Stimulated activated CD4-positive, alpha-beta T cell treated with anti-CD3 and anti-CD28 coated beads, TNF-alpha, amount 100 ng/mL, for 48 hours (primary cell): ENCODE data around the gene RFWD3.
"Not testable (repeated sequence)": the region's sequence is repeated elsewhere in the genome, so short reads cannot be mapped to it uniquely, and the experiment has no call there.

Experiments used
- DNase-seq, 3 donors: peaks; one replicate each; pipeline ENCODE4 v3.0.0-alpha.2; 2020; ENCODE audit warnings: low read depth in 3 of 3

Gene RFWD3

DNA sequence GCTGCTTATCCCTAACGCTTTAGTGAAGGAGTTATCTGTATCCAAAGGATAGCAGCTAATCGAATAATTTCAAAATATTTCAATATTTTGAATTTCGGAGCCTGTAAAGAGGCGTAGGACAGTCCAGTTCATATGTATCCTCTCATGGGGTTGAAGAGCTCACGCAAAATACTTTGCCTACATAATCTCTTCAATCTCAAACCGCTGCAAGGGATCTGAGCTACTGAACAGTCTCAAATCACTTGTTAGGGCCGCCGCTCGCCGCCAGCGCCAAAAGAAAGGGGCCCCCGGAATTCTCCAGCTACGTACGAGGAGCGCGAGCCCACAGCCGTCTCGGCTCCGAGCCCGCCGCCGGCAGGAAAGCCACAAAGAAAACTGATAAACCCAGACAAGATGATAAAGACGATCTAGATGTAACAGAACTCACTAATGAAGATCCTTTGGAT is 601 bp upstream of the RFWD3 start:
- DNase-seq, result peak in 1 of 3 donors; percentile 20

DNA sequence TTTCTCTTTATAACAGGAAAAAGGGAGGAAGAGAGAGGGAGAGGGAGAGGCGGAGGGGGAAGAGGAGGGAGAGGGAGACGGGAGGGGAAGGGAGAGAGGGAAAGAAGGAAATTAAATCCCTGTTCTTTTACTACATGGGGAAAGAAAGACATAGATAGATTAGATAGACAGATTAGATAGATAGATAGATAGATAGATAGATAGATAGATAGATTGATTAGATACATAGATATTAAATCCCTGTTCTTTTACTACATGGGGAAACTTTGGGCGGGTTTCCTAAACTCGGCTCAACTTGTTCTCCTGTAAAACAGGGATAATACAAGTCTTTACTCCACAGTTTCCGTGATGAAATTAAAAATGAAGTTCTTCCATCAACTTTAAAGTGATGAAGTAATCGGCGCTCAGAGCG is 661 bp downstream of the RFWD3 start:
- no peak for DNase-seq

DNA sequence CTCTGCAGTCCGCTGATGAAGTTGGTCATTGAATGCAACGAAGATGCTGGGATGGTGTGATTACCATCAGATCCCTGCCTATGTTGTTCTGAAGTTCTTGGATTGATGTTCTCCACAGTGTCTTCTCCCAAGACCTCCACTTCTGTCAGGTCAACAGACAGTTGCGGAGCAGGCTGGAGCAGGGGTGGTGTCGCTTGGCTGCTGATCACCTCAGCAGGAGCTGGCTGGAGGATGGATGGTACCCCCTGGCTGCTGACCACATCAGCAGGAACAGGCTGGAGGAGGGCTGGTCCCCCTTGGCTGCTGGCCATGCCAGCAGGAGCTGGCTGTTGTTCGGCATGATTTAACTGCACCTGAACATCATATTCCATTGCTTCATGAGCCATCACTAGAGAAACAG is 5.6 kb downstream of the RFWD3 start:
- DNase-seq, result no peak

DNA sequence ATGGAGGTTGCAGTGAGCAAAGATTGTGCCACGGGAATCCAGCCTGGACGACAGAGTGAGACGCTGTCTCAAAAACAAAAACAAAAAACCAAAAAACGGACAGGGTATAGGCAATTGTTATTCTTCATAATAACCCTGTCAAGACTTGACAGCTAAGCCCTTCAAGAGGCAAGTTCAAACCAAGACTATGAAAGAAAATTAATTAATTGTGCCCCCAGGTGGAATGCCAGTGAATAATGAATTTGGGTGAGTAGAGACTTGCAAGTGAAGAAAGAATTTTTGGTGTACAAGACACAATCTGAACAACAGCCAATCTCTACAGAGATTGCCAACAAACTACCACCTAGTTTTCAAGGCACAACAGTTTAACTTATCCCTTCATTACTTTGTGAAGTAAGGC is 6.3 kb downstream of the RFWD3 start:
- DNase-seq, result no peak

DNA sequence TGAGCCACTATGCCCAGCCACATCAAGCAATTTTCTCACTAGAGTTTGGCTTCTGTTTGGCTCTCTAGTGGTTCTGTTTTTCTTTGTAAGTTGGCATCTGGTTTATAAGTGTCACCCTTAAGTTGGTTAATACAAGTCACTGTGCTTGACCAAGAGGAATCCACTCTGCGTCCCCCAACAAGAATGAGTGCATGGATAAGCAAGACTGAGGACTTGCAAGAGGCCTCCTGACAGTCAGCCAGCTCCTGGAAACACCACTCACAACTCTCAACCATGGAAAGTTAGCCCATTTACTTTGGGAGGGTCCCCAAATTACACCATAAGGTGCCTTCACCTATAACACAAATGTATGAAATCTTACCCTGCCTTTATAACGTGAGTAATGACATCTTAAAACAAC is 7.6 kb downstream of the RFWD3 start:
- DNase-seq, result no peak

DNA sequence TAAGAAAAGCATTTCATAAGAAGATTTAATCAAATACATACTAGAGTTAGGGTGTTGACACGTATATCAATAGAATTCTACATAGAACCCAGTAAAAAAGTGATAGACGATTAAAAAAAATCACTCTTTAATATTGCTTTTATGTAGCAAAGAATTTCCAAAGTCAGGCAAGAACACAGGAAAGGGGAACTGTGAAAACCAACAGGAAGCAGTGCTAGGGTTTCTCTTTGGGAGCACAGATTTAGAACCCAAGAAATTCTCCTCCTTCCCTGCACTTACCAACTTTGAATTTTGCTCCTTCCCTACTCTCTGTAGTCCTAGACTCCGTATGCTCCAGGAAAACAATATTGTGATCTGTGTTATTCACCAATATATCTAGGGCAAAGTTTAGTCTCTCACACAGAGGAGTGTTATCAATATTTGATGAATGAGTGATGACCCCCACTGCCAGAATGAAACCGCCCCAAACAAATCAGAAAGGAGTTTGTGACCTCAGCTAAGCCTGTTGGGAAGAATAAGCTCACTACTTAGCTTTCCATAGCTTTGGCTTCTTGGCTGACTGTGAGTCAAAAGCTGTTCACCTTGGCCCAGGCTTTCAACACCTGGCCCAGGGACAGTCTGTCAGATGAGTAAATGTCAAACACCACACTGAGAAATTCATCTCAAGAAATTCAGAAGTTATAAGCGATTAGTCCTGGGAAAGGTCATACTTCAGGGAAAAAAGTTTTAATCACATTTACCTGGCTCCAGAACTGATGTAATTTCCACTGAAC is 8.6 kb downstream of the RFWD3 start:
- DNase-seq, result no peak

DNA sequence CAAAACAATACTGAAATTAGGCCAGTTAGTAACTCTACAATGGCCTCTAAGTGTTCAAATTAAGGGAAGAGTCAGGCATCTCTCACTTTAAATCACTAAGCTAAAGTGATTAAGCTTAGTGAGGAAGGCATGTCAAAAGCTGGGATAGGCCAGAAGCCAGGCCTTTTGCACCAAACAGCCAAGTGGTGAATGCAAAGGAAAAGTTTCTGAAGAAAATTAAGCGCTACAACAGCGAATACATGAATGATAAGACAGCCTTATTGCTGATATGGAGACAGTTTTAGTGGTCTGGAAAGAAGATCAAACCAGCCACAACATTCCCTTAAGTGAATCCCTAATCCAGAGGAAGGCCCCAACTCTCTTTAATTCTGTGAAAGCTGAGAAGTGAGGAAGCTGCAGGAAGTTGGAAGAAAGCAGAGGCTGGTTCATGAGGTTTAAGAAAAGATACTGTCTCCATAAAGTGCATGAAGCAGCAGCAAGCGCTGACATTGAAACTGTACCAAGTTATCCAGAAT is 12.1 kb downstream of the RFWD3 start:
- DNase-seq, result no peak

DNA sequence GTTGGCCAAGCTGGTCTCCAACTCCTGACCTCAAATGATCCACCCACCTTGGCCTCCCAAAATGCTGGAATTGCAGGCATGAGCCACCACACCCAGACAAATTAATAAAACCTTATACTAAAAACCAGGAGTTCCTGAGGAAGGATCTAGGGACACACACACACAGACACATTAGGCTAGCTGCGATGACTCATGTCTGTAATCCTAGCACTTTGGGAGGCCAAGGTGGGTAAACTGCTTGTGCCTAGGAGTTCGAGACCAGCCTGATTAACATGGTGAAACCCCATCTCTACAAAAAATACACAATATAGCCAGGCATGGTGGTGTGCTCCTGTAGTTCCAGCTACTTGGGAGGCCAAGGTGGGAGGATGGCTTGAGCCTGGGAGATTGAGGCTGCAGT is 13.8 kb downstream of the RFWD3 start:
- DNase-seq, result not testable (repeated sequence)

DNA sequence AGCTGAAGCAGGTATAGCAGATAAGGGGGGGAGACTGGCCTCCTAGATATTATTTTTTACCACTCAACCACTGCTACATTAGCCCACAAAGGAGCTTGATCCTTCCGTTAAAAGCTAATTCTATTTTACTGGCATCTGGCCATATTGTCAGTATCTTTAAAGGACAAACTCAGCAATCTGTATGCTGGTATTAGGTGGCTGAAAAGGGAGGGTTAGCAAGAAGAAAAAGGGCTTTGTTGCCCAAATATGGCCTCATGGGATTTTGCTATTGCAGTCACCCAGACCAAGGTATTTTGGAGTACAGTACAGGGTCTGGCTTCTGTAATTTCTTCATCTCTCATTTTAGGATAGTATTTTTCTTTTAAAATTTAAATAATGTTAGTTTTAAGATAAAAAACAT is 14.4 kb downstream of the RFWD3 start:
- DNase-seq, result no peak

DNA sequence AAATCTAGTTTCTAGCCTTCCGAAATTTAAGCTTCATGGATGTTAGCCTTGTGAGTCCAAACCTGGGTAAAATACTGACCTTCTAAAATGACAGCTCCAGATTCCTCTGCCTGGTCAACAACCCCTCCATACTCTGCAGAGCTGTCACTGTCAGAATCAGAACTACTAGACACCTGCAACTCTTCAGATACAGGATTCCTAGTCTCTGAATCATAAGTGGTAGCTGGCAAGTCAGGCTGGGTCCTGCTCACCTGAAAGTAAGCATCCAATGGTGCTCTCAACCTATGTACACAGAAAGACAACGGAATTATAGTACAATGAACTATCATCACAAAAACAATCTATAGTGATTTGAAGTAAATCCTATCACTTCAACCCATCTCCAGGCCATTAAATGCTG is 14.8 kb downstream of the RFWD3 start:
- DNase-seq, result no peak

DNA sequence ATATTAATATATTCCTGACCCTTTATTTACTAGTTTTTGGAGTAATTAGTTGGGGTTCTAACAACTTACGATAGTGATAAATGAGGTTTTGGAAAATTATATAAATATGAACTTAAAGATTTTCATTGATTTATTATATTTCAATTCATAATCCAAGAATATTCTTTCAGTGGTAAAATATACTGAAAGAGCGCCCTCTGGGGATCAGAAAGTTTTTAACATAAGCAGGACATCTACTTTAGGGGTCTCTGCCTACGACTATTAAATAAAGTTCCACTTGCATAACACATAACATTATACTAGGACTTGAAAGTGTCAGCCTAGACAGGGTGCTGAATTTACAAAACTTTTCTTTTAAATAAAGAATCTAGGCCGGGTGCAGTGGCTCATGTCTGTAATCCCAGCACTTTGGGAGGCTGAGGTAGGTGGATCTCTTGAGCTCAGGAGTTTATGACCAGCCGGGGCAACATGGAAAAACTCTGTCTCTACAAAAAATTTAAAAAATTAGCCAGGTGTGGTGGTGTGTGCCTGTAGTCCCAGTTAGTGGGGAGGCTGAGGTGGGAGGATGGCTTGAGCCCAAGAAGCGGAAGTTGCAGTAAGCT is 15.6 kb downstream of the RFWD3 start:
- DNase-seq, result no peak

DNA sequence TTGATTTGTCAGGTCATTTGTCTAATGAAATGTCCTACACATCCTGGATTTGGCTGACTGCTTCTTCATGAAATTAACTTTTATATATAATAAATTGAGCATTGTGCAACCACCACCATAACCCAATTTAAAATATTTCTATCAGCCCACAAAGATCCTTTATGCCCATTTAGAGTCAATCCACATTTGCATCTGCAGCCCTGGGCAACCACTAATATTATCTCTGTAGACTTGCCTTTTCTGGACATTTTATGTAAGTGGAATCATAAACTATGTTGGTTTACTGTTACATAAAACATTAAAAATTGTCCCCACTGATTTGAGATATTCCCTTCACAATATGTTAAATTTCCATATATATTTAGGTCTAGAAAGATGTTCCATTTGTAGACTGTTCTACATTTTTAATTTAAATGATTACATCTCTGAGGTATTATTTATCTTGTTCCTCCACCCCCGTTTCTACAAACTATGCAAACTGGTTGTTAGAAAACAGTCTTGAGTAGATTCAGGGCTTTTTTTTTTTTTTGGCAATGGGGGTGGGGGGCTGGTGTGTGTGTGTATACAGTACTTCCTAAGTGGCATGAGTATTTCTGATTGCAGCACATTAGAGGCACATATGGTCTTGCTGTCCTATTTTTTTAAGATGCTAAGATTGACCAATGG is 16.7 kb downstream of the RFWD3 start:
- no peak for DNase-seq

DNA sequence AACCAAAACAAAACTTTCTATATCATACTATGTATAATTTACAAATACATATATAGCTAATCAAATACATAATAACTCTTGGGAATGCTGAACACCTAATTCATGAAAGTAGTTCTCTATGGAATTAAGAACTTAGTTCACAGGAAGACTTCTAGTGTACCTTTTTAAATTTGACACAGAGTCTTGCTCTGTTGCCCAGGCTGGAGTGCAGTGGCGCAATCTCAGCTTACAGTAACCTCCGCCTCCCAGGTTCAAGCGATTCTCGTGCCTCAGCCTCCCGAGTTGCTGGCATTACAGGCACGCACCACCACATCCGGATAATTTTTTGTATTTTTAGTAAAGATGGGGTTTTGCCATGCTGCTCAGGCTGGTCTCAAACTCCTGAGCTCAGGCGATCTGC is 24.7 kb downstream of the RFWD3 start:
- DNase-seq, result no peak

DNA sequence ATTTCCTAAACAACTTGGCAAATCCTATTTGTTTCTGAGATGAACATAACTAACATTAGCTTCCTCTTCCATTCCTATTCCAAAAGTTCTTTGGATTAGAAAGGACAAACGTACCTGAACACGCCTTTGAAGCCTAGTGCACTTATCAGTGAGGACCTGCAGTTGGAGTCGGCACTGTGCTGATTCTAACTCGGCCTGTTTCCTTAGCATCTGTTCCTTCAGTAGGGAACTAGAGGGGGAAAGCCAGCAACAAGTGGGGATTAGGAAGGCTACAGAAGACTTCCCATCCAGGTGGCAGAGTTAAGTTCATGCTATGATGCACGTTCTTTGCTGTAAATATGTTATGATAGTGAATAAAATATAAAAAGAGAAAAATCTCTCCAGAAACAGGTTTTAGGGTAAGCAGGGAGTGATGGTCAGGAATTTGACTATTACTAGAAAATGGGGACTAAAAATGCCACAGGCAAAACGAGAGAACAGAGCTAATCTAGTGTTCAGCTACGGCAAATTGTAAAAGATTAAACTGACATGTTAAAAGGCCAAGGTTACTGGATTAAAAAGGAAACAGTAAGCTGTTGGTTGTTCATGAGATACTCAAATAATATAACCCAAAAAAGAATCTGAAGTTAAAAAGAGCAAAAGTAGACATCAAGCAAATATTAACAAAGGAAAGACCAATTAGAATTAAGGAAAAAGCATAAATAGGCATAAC is 28.8 kb downstream of the RFWD3 start:
- no peak for DNase-seq

DNA sequence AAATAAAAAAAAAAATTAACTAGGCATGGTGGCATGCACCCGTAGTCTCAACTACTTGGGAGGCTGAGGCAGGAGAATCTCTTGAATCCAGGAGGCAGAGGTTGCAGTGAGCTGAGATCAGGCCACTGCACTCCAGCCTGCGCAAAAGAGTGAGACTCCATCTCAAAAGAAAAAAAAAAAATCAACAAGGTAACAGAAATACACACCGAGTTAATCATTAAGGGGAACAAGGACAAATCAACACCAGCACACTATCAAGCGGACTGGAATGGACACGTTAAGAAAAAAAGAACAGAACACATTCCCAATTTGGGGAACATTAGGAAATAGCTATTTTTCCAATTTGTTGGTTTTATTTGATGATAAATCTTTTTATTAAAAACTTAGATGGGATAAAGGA is 31.4 kb downstream of the RFWD3 start:
- no peak for DNase-seq

DNA sequence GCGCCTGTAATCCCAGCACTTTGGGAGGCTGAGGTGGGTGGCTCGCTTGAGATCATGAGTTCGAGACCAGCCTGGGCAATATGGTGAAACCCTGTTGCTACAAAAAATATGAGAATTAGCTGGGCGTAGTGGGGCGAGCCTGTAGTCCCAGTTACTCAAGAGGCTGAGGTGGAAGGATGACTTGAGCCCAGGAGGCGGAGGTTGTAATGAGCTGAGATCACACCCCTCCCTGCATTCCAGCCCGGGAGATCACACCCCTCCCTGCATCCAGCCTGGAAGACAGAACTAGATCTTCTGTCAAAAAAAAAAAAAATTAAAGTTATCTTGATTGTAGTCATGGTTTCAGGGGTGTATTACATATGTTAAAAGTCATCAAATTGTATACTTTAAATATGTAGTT is 33.0 kb downstream of the RFWD3 start:
- DNase-seq, result no peak

DNA sequence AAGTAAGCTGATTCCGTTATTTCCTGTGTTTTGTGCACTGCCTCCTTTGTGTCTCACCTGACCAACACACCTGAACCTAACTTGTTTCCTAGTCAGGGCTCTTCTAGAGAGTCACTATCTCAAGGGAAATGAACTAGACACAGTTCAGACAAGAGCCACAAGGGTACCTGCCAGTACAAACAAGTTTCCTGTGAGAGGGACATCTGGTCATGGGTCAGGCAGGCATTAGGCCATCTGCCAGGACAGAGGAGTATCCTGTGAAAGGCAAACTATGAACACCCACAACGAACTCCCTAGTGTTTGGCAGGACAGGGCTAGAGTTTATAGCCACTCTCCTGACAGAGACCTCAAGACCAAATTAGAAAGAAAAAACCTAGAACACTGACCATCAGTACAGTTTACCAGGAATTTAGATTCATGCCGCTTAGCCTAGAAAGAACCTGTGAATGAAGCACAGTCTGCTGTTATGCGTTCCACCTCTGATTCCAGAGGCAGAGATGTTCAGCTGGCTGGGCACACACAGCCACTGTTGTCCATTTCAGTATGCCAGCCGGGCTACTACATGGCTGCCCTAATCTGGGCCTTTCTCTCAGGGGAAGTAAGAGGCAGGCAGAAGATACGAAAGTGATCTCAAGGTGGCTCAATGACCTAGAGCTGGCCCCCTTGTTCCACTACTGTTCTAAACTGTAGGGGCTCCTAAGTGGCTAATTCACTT is 39.0 kb downstream of the RFWD3 start:
- no peak for DNase-seq

DNA sequence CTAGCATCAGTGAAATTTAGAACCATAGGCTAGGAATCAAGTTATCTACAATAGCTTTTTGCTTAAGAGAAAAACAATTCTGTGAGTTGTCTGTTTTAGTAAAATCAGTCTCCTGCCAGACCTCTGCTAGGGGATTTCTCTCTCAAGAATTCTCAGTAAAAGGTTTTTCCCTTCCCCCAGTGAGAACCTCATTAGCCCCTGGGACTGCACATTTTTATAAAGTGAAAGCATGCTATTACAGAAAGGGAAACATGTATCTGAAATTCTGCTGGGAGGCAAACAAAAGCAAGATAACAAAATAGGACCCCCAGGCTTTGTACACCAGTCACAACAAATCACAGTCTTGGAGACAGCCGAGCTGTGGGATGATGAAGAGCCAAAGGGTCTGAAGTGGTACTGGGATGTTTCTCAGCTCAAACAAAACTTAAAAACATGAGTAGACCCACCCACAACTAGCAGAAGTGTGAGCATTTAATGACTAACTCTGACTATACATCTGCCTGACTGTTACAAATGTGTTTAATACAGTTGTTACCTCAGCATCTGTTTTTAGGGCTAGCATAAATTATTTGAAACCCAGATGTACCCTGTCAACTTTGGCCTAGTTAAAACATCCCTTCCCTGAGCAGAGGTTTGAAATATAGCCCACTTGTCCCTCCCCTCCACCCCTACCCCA is 39.8 kb downstream of the RFWD3 start:
- no peak for DNase-seq

DNA sequence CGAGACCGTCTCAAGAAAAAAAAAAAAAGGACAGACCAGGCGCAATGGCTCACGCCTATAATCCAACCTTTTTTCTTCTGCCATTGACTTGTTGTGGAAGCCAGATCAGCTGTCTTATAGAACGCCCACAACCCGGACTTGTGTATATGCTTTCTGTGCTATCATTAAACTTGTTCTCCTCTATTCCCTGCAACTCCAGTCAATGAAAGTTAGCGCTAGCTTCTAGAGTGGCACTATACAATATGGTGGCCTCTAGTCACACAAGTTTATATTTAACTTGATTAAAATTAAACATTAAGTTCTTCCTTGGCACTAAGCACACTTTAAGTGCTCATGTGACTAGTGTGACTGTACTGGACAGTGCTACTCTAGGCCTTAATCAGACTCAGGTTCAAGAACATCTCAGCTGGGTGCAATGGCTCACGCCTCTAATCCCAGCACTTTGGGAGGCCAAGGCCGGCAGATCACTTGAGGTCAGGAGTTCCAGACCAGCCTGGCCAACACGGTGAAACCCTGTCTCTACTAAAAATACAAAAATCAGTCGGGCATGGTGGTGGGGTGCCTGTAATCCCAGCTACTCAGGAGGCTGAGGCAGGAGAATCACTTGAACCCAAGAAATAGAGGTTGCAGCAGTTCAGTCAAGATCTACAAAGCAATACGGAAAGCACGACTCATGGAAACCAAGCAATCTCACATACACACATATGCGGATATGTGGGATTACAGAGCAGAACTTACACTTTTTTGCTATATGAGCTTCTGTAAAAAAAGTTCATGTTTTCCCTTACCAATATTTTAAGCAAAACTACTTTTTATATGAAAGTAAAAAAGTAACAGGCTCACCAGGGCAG is 41.0 kb downstream of the RFWD3 start:
- DNase-seq, result no peak

DNA sequence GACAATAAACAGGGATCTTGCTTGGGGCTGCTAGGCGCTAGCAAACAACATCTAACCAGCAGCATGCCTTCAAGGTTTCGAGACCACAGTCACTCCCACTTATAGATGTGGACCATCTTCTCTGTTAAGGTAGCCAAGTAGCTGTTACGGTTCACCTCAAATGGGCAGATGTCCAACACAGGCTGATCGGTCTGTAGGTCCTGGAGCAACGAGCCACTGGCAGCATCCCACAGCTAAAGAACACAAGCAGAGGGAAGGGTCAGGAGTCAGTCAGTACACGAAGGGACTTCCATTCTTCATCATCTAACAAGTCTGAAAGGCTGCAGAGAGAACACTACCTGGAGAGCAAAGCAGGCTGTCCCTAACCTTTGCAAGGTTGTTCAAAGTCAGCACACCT is 42.8 kb downstream of the RFWD3 start:
- no peak for DNase-seq
